Kidney (tissue), 14 donors: ENCODE measurements around the gene ZNF205. TPM values are rescaled to one million over a fixed set of nuclear protein-coding genes. Genes with fewer than 3 reads are reported as not detected.
A peak's percentile ranks its signal among the peaks of the same experiment; 100 is the strongest.

Source experiments
- DNase-seq, 5 donors: peaks; one replicate each; pipeline ENCODE4 v3.0.0-alpha.2; 2013 to 2020
- FAIRE-seq: peaks from 2 replicates; lab custom pipeline; 2012; peaks lifted over from hg19 to GRCh38; lab: Jason Lieb, UNC
- H3K27ac ChIP-seq, 2 donors: one replicate each; pipeline ENCODE4 v1.7.0; 2013; ENCODE audit warnings: low read depth in 2 of 2, low read length in 2 of 2, inconsistent platforms in 1 of 2
- H3K27me3 ChIP-seq: one replicate; pipeline ENCODE4 v1.7.1; 2013; ENCODE audit warnings: low read length, inconsistent platforms; ENCODE audit not compliant: control insufficient read depth, insufficient read depth
- H3K36me3 ChIP-seq, 3 donors: one replicate each; pipeline versions ENCODE4 v1.7.0 to v1.7.1; 2013; ENCODE audit warnings: low read length in 3 of 3, control low read depth in 1 of 3, inconsistent platforms in 1 of 3; ENCODE audit not compliant: insufficient read depth in 3 of 3, control insufficient read depth in 2 of 3
- H3K4me1 ChIP-seq, 3 donors: one replicate each; pipeline versions ENCODE4 v1.7.0 to v1.7.1; 2013; ENCODE audit warnings: low read length in 3 of 3, inconsistent platforms in 1 of 3, low read depth in 1 of 3; ENCODE audit not compliant: control insufficient read depth in 2 of 3, insufficient read depth in 2 of 3
- H3K4me3 ChIP-seq, 3 donors: one replicate each; pipeline versions ENCODE4 v1.7.0 to v1.8.1; 2013; ENCODE audit warnings: low read length in 3 of 3, control low read depth in 1 of 3, inconsistent platforms in 1 of 3
- H3K9ac ChIP-seq, 3 donors: one replicate each; pipeline versions ENCODE4 v1.7.0 to v1.7.1; 2013; ENCODE audit warnings: low read length in 3 of 3, control low read depth in 1 of 3, inconsistent platforms in 1 of 3
- H3K9me3 ChIP-seq, 3 donors: one replicate each; pipeline versions ENCODE4 v1.7.0 to v1.7.1; 2013; ENCODE audit warnings: low read length in 3 of 3, control low read depth in 1 of 3, inconsistent platforms in 1 of 3; ENCODE audit not compliant: control insufficient read depth in 2 of 3, insufficient read depth in 1 of 3
- CTCF ChIP-seq: IDR thresholded peaks from 3 replicates; pipeline ENCODE4 v1.5.1; 2012; ENCODE audit warnings: mild to moderate bottlenecking, moderate library complexity, borderline replicate concordance; ENCODE audit not compliant: insufficient read depth; ENCODE audit errors: extremely low read depth
- intact Hi-C: fragments of 100-400 bp; cut with DNase I; formaldehyde crosslinking; loops from one replicate; pipeline ENCODE4 v1.11.1; 2022
- polyA plus RNA-seq: library from polyadenylated mRNA; stranded (reverse); fragments of 350-450 nt; fragmentation: Illumina TruSeq; extraction: RNeasy Lipid Tissue Mini Kit (QIAGEN cat#74804); gene quantifications from one replicate; pipeline ENCODE4 v1.2.3, GENCODE V29; 2014; ENCODE audit warnings: low read depth, low replicate concordance; ENCODE audit not compliant: insufficient read depth
- total RNA-seq: library from RNA; stranded (reverse); fragmentation: NEBNext Ultra II Directional; extraction: Animal tissue kit (Norgen Biotek cat#: 25700); gene quantifications from one replicate; pipeline ENCODE4 v1.2.1, GENCODE V29; 2021
- donor health status: control.
- donor health status: control.
- donor health status: control.
- donor health status: control.
- donor health status: control.
- donor health status: DM: yes; HTN: yes; CAD: no.
- donor health status: Normal renal cell carcinoma (clear cell type).

Gene ZNF205
- total and polyA plus RNA-seq, 2 donors from 2014 or later: 12.7 to 14.1 TPM

- H3K27me3 ChIP-seq: no peaks in the 10 kb centered on the region
- H3K9me3 ChIP-seq: no peaks in the 10 kb centered on the region
- no peak for FAIRE-seq
- no peak for TF ChIP-seq CTCF
- H3K4me1 ChIP-seq: peaks cover 0 to 4% (median 3%) of the 10 kb centered on the region in 3 donors
- no peaks in the 10 kb centered on the region for H3K36me3 ChIP-seq
- H3K9ac ChIP-seq: no peak overlapping the region
- H3K27ac ChIP-seq: peak overlapping the region; percentile 30 to 55
- peak overlapping the region in 1 of 3 donors; percentile 25 for H3K4me3 ChIP-seq
- peak in 1 of 5 donors; percentile 75 for DNase-seq
- intact Hi-C loops: no loop called here
Observed at GRCh38 chr16:3086596-3087242, 25.7 kb upstream of the ZNF205 start.

DNA sequence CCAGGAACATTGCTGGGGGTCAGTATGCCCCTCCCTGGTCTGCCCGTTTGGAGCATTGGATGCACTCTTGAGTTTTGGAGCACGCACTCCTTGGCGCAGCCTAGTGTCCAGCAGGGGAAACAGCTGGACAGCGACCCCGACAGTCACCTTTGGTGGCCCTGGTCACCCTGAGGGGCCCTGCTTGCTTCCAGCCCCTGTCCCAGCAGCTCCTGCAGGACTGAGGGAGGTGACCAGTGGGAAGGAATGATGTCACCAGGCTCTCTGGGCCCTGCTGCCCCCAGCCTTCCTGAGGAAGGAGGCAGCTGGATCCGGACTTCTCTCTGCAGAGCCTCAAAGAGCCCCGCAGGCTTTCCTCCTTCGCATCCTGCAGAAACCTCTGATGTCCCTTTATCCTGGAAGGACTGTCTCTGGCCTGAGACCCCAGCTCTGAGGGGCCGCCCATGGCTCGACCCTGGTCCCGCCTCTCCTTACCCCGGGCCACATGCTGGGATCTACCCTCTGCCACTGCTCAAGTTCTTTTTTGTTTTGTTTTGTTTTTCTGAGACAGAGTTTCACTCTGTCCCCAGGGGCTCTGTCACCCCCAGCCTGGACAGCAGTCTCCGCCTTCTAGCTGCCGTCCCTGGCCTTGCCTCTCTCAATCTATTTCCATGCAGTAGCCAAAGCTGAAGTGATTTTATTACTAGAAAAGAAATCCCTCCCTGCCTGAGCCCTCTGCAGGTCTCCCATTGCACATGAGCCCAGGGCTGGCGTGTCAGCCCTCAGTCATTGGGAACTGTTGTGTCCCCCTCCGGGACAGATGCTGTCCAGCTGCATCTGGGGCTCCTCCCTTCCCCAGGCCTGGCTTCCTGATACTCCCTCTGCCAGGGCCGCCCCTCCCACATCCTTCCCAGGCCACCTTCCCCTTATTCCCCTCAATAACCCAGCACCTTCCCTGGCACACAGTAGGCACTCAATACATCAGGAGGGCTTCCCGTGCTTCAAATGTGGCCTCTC, 24.8 kb upstream of the ZNF205 start:
- no peak for TF ChIP-seq CTCF
- peak overlapping the region in 1 of 3 donors; percentile 25 for H3K4me3 ChIP-seq
- no peaks in the 10 kb centered on the region for H3K27me3 ChIP-seq
- H3K4me1 ChIP-seq: peaks cover 0 to 4% (median 3%) of the 10 kb centered on the region in 3 donors
- peak overlapping the region; percentile 26 to 55 for H3K27ac ChIP-seq
- H3K36me3 ChIP-seq: no peaks in the 10 kb centered on the region
- no peaks in the 10 kb centered on the region for H3K9me3 ChIP-seq
- intact Hi-C loops: no loop called here
- no peak overlapping the region for H3K9ac ChIP-seq
- FAIRE-seq (no peak), DNase-seq (peak in 3 of 5 donors; percentile 50 to 84 (median 81))

DNA sequence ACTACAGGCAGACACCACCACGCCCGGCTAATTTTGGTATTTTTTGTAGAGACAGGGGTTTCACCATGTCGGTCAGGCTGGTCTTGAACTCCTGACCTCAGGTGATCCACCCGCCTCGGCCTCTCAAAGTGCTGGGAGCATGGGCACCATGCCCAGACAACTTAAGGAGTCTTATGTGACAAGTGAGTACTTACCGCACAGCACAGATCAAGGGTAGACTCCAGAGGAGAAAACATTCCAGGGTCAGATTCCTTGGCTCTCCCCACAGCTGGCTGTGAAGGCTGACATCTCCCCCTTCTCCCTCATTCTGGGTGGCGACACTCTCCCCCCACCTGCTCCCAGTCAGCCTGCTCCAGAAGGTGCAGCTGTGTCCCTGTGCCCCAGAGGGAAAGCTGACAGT, 23.9 kb upstream of the ZNF205 start:
- DNase-seq (peak in 2 of 5 donors; percentile 35 to 47), FAIRE-seq (no peak)
- Histone ChIP-seq H3K27me3 (no peaks in the 10 kb centered on the region), H3K9ac (no peak overlapping the region), H3K27ac (no peak overlapping the region), H3K4me3 (no peak overlapping the region), H3K9me3 (no peaks in the 10 kb centered on the region), H3K36me3 (no peaks in the 10 kb centered on the region), H3K4me1 (peaks cover 0 to 4% (median 3%) of the 10 kb centered on the region in 3 donors)
- TF ChIP-seq CTCF: no peak
- intact Hi-C loops: no loop called here
